T-cell (primary cell): Measurements from ENCODE around the gene AJUBA. TPM values are rescaled to one million over a fixed set of nuclear protein-coding genes. Genes with fewer than 3 reads are reported as not detected.

ENCODE experiments used
- ATAC-seq, 4 experiments: fragments of 200-7000 bp in 3 of 4; fragments of 150-1000 bp in 1 of 4; cut with Tn5 transposase; replicated peaks in 1 of 4; 1 replicate in 3 of 4; 2 replicates in 1 of 4; pipeline ENCODE4 v1.10.0; 2021; ENCODE audit warnings: moderate library complexity in 3 of 4, mild to moderate bottlenecking in 2 of 4, moderate number of reproducible peaks in 1 of 4
- CTCF ChIA-PET, 2 donors: fragments of 300-600 bp; sonication (Branson Sonifier 250); formaldehyde crosslinking; loops; one replicate each; lab custom pipeline; 2022; ENCODE audit warnings: antibody characterized with exemption in 2 of 2; lab: Charles Lee
- POLR2A ChIA-PET, 2 donors: fragments of 300-600 bp; sonication (Branson Sonifier 250); formaldehyde crosslinking; loops; one replicate each; lab custom pipeline; 2022; ENCODE audit warnings: antibody characterized with exemption in 2 of 2; lab: Charles Lee
- DNase-seq, 35 experiments: peaks; one replicate each; pipeline versions ENCODE4 v3.0.0 to v3.0.0-alpha.2; 2013 to 2023
- H3K27ac ChIP-seq: one replicate; pipeline ENCODE4 v1.5.1; 2013; ENCODE audit warnings: low read length
- H3K27me3 ChIP-seq, 2 experiments: replicated peaks in 1 of 2; 1 replicate in 1 of 2; 2 replicates in 1 of 2; pipeline versions ENCODE4 v1.6.1 to v1.7.0; 2013; ENCODE audit warnings: low read length in 1 of 2, mixed read lengths in 1 of 2; ENCODE audit not compliant: control insufficient read depth in 2 of 2, insufficient read depth in 2 of 2; ENCODE audit errors: extremely low read depth in 1 of 2
- H3K36me3 ChIP-seq, 2 donors: 1 replicate in 1 of 2; 2 replicates in 1 of 2; pipeline versions ENCODE4 v1.6.1 to v1.7.0; 2013; ENCODE audit warnings: low read length in 1 of 2; ENCODE audit not compliant: control insufficient read depth in 2 of 2, insufficient read depth in 1 of 2; ENCODE audit errors: extremely low read depth in 1 of 2
- H3K4me1 ChIP-seq, 2 experiments: 1 replicate in 1 of 2; 2 replicates in 1 of 2; pipeline versions ENCODE4 v1.6.1 to v1.7.0; 2013; ENCODE audit warnings: low read length in 2 of 2, mixed read lengths in 1 of 2; ENCODE audit not compliant: insufficient read depth in 2 of 2, control insufficient read depth in 1 of 2; ENCODE audit errors: extremely low read depth in 1 of 2
- H3K4me3 ChIP-seq, 2 donors: 1 replicate in 1 of 2; 2 replicates in 1 of 2; pipeline versions ENCODE4 v1.5.1 to v1.7.0; 2013; ENCODE audit warnings: mild to moderate bottlenecking in 2 of 2, low read length in 1 of 2, moderate library complexity in 1 of 2; ENCODE audit not compliant: control insufficient read depth in 1 of 2; ENCODE audit errors: extremely low read depth in 1 of 2
- H3K9me3 ChIP-seq: 2 replicates; pipeline ENCODE4 v1.7.0; 2013
- H3K27ac Mint-ChIP-seq, 2 donors: one replicate each; pipeline ENCODE4 v1.8.0; 2020 to 2021; ENCODE audit warnings: mild to moderate bottlenecking in 2 of 2, mixed read lengths in 2 of 2
- H3K27me3 Mint-ChIP-seq, 2 donors: one replicate each; pipeline ENCODE4 v1.8.0; 2021 to 2022; ENCODE audit warnings: mixed read lengths in 2 of 2
- H3K36me3 Mint-ChIP-seq: one replicate; pipeline ENCODE4 v1.8.0; 2021; ENCODE audit warnings: mixed read lengths
- H3K4me1 Mint-ChIP-seq, 3 donors: one replicate each; pipeline ENCODE4 v1.8.0; 2020 to 2022; ENCODE audit warnings: mixed read lengths in 3 of 3, mild to moderate bottlenecking in 1 of 3
- H3K4me3 Mint-ChIP-seq, 3 donors: one replicate each; pipeline ENCODE4 v1.8.0; 2020 to 2022; ENCODE audit warnings: mild to moderate bottlenecking in 3 of 3, mixed read lengths in 3 of 3, moderate library complexity in 3 of 3
- H3K9me3 Mint-ChIP-seq, 3 donors: one replicate each; pipeline ENCODE4 v1.8.0; 2020 to 2022; ENCODE audit warnings: mixed read lengths in 3 of 3
- WGBS: methylation state at CpG from one replicate; pipeline ENCODE4 v1.1.5; 2013; ENCODE audit warnings: missing lambda C conversion rate; ENCODE audit not compliant: insufficient coverage; 5-methylcytosine and 5-hydroxymethylcytosine counted together
- total RNA-seq, 35 experiments: library from RNA in 6 of 35; stranded (reverse) in 6 of 35; fragments of 120-200 nt in 1 of 35; gene quantifications; one replicate each; pipeline versions ENCODE4 v1.2.1 to v1.2.4 and lab custom pipeline; 2013 to 2026

AJUBA gene
- total RNA-seq, 5 donors from 2014 or later (not counting 1 experiment from before 2014, with no cell fraction given), result 1.8 to 3.1 (median 2.4) TPM

DNA sequence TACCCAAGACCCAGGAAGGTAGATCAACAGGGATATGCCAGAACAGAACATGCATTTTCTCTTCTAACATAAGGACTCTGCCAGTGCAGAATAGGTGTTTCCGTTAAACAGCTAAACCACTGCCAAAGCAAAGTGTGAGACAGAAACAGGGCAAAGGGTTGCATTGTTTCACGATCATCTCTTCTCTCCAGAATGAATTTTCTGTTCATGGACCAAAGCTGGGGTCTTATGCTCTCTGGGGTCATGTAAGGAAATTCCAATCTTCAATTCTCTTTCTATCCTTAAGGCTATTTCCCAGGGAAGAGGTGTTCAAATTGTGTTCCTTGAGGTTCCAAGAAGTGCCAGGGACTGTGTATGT lies 41.4 kb upstream of the AJUBA start:
- DNase-seq, result no peak
- Histone ChIP-seq H3K9me3 (no peaks in the 10 kb centered on the region), H3K36me3 (peaks cover 0 to 15% of the 10 kb centered on the region in 2 donors), H3K4me3 (no peak overlapping the region), H3K27me3 (no peaks in the 10 kb centered on the region), H3K27ac (no peak overlapping the region), H3K4me1 (peaks cover 34 to 44% of the 10 kb centered on the region in 2 experiments)
- Mint-ChIP-seq H3K27me3 (no peaks in the 10 kb centered on the region), H3K4me1 (peaks cover 58 to 69% (median 60%) of the 10 kb centered on the region in 3 donors), H3K27ac (peak overlapping the region; percentile 57 to 90), H3K4me3 (peak overlapping the region in 1 of 3 donors; percentile 71), H3K9me3 (no peaks in the 10 kb centered on the region), H3K36me3 (peaks cover 26% of the 10 kb centered on the region)
- ATAC-seq, result no peak
- CTCF ChIA-PET, result interaction anchor here (0.5 to 1.0 kb wide), 7 partner anchors 25 to 1022 kb away, joined by 3 to 8 read pairs (median 3); no protein-coding TSS in a partner anchor
- 57% methylated on average over 1 of the region's 2 CpGs for WGBS
- POLR2A ChIA-PET, result interaction anchor here (0.6 to 1.0 kb wide), 5 partner anchors 9 to 457 kb away, joined by 3 to 6 read pairs (median 3); no protein-coding TSS in a partner anchor

DNA sequence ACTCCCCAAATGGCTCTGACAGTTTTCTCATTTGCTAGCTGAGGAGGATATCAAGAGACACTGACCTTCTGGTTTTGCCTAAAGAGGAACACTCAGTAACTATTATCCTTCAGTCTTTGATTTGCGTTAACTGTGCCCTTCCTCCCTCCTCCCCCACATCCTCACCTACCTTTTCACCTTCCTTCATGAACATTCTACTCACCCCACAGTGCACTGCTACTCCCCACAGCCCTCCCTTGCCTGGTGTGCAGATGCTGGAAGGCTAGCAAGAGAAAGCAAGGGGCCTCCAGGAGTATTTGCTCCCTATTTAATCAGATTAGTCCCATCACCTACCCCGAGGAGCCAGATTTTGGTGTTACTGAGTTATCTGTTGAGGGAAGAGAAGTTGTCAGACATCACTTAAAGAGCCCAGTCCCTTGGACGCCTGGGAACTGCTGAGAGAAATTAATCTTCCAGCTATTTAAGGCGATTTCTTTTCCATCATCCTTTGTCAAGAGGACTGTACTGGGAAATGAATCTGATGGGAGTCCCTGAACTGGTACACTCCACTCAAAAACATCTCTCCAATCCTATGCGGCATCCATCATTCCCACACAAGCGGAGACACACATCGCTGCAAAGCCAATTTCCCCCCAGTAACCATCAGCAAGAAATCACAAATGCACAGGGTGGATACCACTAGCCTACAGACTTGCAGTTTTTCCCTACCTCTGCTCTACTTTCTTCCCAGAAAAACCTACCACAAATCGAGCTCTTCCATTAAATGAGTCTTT lies 40.9 kb upstream of the AJUBA start:
- ChIA-PET POLR2A (interaction anchor here (0.6 to 1.0 kb wide), 4 partner anchors 10 to 457 kb away, joined by 3 to 6 read pairs (median 4); no protein-coding TSS in a partner anchor), CTCF (interaction anchor here (0.5 to 3.0 kb wide), 6 partner anchors 26 to 68 kb away, joined by 3 to 11 read pairs (median 4); no protein-coding TSS in a partner anchor)
- DNase-seq (peak in 2 of 35 experiments; percentile 11 to 12), ATAC-seq (peak; percentile 38 to 60 (median 46))
- Mint-ChIP-seq H3K27ac (peak overlapping the region; percentile 77 to 90), H3K27me3 (no peaks in the 10 kb centered on the region), H3K4me3 (peak overlapping the region; percentile 22 to 71 (median 67)), H3K36me3 (peaks cover 24% of the 10 kb centered on the region), H3K9me3 (no peaks in the 10 kb centered on the region), H3K4me1 (peaks cover 55 to 64% (median 56%) of the 10 kb centered on the region in 3 donors)
- Histone ChIP-seq H3K36me3 (peaks cover 0 to 15% of the 10 kb centered on the region in 2 donors), H3K27ac (peak overlapping the region; percentile 22), H3K9me3 (no peaks in the 10 kb centered on the region), H3K4me3 (no peak overlapping the region), H3K27me3 (no peaks in the 10 kb centered on the region), H3K4me1 (peaks cover 33 to 39% of the 10 kb centered on the region in 2 experiments)
- 90% methylated on average over 2 of the region's 8 CpGs for WGBS

DNA sequence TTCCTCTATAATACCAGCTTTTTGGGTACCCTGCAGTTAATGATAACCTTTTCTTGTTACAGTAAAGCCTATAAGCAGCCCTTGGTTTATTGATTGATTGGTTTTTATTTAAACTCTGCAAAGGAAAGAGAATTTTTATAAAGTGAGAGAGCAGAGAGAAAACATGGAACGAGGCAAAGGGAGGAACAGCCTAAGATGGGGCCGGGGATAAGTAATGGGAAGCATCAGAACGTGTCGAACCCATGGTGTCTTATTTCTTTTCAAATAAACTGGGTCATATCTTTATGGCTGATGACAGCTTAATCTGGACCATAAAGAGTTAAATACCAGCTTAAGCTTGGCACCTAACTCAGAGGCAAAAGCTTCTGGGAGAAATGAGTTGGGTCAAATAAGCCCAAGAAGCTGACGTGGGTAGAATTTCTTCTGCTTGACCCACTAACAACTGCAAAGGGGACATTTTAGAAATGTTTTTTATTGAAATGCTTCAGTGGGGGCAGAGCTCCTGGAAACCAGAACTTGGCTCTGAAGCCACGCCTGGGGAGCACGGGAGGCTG lies 39.6 kb upstream of the AJUBA start:
- peak overlapping the region; percentile 83 to 95 for H3K27ac Mint-ChIP-seq
- H3K4me1 Mint-ChIP-seq, result peaks cover 48 to 56% (median 49%) of the 10 kb centered on the region in 3 donors
- H3K4me3 Mint-ChIP-seq, result peak overlapping the region; percentile 71 to 76 (median 71)
- 92% methylated on average over 5 of the region's 7 CpGs for WGBS
- Histone ChIP-seq H3K9me3 (no peaks in the 10 kb centered on the region), H3K36me3 (peaks cover 0 to 15% of the 10 kb centered on the region in 2 donors), H3K27me3 (no peaks in the 10 kb centered on the region), H3K27ac (no peak overlapping the region), H3K4me3 (no peak overlapping the region), H3K4me1 (peaks cover 30 to 38% of the 10 kb centered on the region in 2 experiments)
- ChIA-PET CTCF (interaction anchor here in 1 of 2 donors (0.8 to 3.0 kb wide), 2 partner anchors 26 to 36 kb away, joined by 3 to 11 read pairs; no protein-coding TSS in a partner anchor), POLR2A (interaction anchor here in 1 of 2 donors (0.5 to 0.6 kb wide), 3 partner anchors 10 to 107 kb away, joined by 3 to 6 read pairs (median 4); no protein-coding TSS in a partner anchor)
- DNase-seq, result no peak
- no peaks in the 10 kb centered on the region for H3K9me3 Mint-ChIP-seq
- H3K36me3 Mint-ChIP-seq, result peaks cover 17% of the 10 kb centered on the region
- no peak for ATAC-seq
- H3K27me3 Mint-ChIP-seq, result no peaks in the 10 kb centered on the region

DNA sequence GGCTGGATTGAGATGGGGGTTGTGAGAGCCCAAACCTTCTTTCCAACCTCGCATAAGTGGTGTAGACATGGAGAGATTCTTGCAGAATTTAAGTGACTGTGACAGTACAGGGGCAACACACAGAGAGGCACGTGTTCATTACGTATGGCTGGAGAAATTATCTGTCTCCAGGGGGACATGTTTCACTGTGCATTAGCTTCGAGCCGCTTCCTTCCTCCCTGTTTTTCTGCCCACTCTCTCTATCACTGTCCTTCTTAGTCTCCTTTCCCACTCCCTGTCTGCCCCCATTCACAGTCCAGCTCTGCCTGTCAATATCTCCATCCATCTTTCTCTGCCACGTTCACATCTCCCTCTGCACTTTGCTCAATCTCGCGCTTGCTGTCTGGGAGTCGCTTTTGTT lies 39.1 kb upstream of the AJUBA start:
- CTCF ChIA-PET, result interaction anchor here (0.7 to 3.0 kb wide), 5 partner anchors 14 to 35 kb away, joined by 4 to 11 read pairs (median 5); no protein-coding TSS in a partner anchor
- H3K36me3 ChIP-seq, result peaks cover 0 to 15% of the 10 kb centered on the region in 2 donors
- peak overlapping the region; percentile 83 to 95 for H3K27ac Mint-ChIP-seq
- peak overlapping the region; percentile 71 to 76 (median 71) for H3K4me3 Mint-ChIP-seq
- no peak overlapping the region for H3K27ac ChIP-seq
- H3K4me3 ChIP-seq, result no peak overlapping the region
- no peak for DNase-seq
- peak in 1 of 4 experiments; percentile 20 for ATAC-seq
- H3K9me3 ChIP-seq, result no peaks in the 10 kb centered on the region
- peaks cover 17% of the 10 kb centered on the region for H3K36me3 Mint-ChIP-seq
- peaks cover 30 to 38% of the 10 kb centered on the region in 2 experiments for H3K4me1 ChIP-seq
- POLR2A ChIA-PET, result interaction anchor here in 1 of 2 donors (0.5 to 0.6 kb wide), 2 partner anchors 9 to 106 kb away, joined by 3 to 4 read pairs; no protein-coding TSS in a partner anchor
- no peaks in the 10 kb centered on the region for H3K9me3 Mint-ChIP-seq
- no peaks in the 10 kb centered on the region for H3K27me3 Mint-ChIP-seq
- peaks cover 48 to 56% (median 49%) of the 10 kb centered on the region in 3 donors for H3K4me1 Mint-ChIP-seq
- no peaks in the 10 kb centered on the region for H3K27me3 ChIP-seq
- 54% methylated on average over 4 of the region's 9 CpGs for WGBS

DNA sequence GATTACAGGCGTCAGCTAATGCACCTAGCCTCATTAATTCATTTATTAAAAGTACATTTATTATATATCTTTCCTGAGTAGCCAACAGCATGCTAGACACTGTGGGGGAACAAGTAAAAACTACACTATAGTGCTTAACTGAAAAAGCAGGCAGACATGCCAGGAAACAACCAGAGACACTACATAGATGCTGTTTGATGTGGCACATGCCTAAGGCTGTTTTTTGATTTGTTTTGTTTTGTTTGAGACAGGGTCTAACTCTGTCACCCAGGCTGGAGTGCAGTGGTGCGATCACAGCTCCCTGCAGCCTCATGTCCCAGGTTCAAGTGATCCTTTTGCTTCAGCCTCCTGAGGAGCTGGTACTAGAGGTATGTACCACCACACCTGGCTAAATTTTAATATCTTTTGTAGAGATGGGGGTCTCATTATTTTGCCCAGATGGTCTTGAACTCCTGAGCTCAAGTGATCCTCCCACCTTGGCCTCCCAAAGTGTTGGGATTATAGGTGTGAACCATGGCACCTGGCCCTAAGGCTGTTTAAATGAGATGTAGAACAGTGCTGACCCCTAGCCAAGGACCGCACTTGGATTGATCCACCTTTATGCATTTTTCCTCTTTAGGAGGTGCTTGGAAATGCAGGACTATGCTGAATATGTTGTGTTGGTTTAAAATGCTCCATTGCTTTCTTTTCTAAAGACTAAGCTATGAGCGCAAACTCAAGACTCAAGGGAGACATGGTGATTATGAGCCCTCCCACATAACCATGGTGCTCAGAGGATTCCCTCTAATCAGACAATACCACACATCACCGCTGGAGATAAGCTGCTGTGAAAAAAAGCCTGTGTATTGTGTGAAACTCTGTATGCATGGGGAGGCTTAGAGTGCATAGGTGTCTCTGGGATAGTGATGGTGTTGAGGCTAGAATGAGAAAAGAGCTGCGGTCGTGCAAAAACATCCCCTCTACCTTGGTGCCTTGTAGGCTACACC lies 38.1 kb upstream of the AJUBA start:
- ChIA-PET POLR2A (interaction anchor here in 1 of 2 donors (0.6 to 0.7 kb wide), 2 partner anchors 10 to 254 kb away, joined by 3 to 4 read pairs; partner anchors contain the start of gene OXA1L), CTCF (interaction anchor here (0.6 to 3.0 kb wide), 9 partner anchors 13 to 449 kb away, joined by 3 to 11 read pairs (median 5); no protein-coding TSS in a partner anchor)
- no peaks in the 10 kb centered on the region for H3K9me3 ChIP-seq
- peaks cover 9% of the 10 kb centered on the region for H3K36me3 Mint-ChIP-seq
- DNase-seq (peak in 4 of 35 experiments; percentile 11 to 45 (median 31)), ATAC-seq (peak; percentile 67 to 85 (median 68))
- no peak overlapping the region for H3K27ac ChIP-seq
- H3K36me3 ChIP-seq, result peaks cover 0 to 6% of the 10 kb centered on the region in 2 donors
- WGBS, result 40% methylated on average over 2 of the region's 7 CpGs
- peak overlapping the region; percentile 71 to 76 (median 71) for H3K4me3 Mint-ChIP-seq
- H3K27ac Mint-ChIP-seq, result peak overlapping the region; percentile 83 to 95
- H3K27me3 Mint-ChIP-seq, result no peaks in the 10 kb centered on the region
- peaks cover 43 to 55% (median 45%) of the 10 kb centered on the region in 3 donors for H3K4me1 Mint-ChIP-seq
- H3K9me3 Mint-ChIP-seq, result no peaks in the 10 kb centered on the region
- peaks cover 28 to 38% of the 10 kb centered on the region in 2 experiments for H3K4me1 ChIP-seq
- peak overlapping the region in 1 of 2 donors; percentile 2 for H3K4me3 ChIP-seq
- H3K27me3 ChIP-seq, result no peaks in the 10 kb centered on the region
